Measurements from ENCODE around the gene ASB16.

Gene ASB16

DNA sequence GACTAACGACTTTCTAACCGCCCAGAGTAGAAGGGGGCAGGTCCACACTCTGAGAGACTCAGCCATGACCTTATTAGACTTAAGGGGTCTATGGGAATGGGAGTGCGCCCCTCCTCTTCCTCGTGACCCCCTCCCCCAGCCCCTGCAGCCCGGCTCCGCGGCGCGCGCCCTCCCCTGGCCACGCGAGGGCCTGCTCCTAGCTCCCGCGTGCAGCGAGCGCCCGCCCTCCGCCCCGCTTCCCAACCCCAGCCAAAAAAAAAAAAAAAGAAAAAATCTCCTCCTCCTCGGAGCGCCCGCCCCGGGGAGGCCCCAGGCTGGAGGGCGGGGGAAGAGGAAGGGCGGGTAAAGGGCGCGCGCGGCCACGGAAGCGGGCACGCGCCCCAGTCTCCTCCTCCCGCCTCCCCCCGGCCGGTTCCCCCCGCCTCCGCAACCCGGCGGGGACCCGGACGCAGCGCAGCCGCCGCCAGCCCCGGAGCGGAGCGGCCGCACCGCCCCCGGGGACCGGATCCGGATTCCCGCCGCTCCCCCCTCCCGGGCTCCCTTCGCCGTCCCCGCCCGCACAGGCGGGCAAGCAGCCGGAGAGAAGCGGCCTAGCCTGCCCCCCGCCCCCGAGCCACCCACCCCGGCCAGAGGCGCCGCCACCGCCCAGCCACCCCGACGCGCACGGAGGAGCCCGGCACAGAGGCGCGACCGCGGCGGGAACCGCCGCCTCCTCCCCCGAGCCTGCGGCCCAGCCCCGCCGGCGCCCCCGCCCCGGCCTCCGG, 48.0 kb downstream of the ASB16 start:
- peak; percentile 76 for TF ChIP-seq CTCF (IDR thresholded peaks at IDR 0.05; ENCODE audit: borderline replicate concordance, insufficient read depth, low read depth, low read length)
- peak overlapping the region; percentile 82 for H3K4me3 ChIP-seq (ENCODE audit: low read depth, low read length)

DNA sequence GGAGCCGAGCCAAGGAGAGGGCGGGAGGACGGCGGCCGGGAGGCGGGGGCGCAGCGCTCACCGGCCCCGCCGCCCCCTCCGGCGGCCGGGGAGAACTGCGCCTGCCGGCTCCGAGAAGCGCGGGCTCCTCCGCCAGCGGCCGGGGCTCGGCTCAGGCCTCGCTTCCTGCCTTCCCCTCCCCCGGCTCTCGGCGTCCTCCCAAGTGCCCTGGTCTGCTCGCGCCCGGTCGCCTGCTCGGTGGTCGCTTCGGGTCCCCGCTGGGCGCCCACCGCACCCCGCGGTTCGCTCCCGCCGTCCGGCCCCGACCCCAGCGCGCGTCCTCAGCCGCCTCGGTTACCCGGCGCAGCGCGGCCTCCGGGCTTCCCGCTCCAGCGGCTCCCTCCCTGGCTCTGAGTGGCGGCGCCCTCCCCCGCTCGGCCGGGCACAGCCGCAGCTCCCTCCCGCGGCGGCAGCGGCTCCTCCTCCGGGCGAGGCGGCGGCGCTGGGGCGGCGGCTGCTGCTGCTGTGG, 48.7 kb downstream of the ASB16 start:
- peak; percentile 73 for TF ChIP-seq CTCF (IDR thresholded peaks at IDR 0.05; ENCODE audit: borderline replicate concordance, insufficient read depth, low read depth, low read length)

GRCh38 chr17:44219616-44220212, 49.2 kb downstream of the ASB16 start, which contains the start of gene UBTF:
Gene UBTF (minus strand): TSS chr17:44219675. CDS start chr17:44218229, 1,446 bp downstream.
- no peak for TF ChIP-seq CTCF (IDR thresholded peaks at IDR 0.05; ENCODE audit: borderline replicate concordance, insufficient read depth, low read depth, low read length)
- H3K4me3 ChIP-seq (ENCODE audit: low read depth, low read length): peak within 1 kb of the TSS; percentile 82

More for the DNA sequence above, 48.7 kb downstream of the ASB16 start:
- peak overlapping the region; percentile 82 for H3K4me3 ChIP-seq (ENCODE audit: low read depth, low read length)

DNA sequence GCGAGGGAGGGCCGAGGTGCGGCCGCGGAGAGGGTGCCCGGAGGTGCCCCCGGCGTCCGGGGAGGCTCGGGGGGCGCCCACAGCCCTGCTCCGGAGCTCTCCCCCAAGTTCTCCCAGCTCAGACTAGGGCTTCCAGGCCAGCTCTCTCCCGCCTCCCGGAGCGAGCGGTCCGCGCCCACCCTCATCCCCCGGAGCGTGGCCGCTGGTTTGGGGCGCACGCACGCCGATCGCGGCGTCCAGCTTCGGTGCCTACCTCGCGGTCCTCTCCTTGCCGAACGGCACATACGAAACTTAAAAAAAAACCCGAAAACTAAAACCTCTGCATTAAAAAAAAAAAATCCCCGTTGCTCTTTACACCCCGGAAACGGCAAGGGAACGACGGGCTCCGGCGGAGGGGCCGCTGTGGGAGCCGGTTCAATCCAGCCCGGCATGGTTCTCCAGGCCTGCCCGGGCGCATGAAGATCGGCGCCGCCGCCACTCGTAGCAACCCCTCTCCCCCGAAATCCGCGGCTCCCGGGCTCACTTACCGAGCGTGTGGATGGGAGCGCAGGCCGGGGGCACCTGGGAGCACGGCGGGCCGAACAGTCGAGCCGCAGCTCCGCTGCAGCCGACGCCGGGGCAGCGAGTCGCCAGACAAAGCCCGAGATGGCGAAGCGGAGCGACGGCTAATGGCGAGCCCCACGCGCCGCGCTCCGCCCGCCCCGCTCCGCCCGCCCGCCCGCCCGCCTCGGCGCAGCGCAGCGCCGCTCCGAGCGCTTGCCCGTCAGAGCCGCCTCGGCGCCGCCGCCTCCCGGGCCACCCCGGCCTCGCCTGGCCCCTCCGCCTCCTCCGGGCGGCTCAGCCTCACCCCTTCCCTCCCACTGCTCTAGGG, 49.9 kb downstream of the ASB16 start:
- no peak for TF ChIP-seq CTCF (IDR thresholded peaks at IDR 0.05; ENCODE audit: borderline replicate concordance, insufficient read depth, low read depth, low read length)
- peak overlapping the region; percentile 82 for H3K4me3 ChIP-seq (ENCODE audit: low read depth, low read length)

DNA sequence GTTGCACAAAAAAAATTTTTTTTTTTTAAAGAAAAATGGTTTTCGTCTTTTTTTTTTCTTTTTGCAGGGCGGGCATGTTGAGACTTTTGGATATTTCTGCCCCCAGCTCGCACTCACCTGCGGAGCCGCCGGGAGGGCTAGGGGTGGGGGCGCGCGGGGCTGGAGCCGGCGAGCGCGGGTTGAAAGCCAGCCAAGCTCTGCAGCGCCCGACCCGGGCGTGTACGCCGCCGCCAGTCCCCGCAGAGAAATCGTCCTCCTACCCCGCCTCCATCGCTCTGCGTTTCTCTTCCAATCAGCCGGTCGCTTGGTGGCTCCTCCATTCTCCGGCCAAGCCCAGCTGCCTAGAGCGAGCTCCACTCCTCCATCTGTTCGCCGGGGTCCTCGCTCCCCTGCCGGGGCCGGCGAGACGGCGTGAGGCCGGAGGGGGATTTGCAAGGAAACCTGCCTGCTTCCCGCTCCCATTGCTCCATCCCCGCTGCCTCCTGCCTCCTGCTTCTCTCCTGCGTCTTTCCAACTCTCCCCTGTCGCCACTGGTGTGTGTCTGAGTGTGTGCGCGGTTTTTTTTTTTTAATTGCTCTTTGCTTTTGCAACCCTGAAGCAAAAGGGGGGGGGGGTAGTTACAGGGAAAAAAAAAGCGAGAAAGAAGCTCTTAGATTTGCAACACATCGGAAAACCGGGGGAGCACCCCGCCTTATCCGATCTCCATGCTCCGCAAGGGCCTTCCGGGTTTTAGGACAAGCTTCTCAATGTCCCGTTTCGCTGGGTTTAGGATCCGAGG, 50.8 kb downstream of the ASB16 start:
- H3K4me3 ChIP-seq (ENCODE audit: low read depth, low read length): peak overlapping the region; percentile 82
- no peak for TF ChIP-seq CTCF (IDR thresholded peaks at IDR 0.05; ENCODE audit: borderline replicate concordance, insufficient read depth, low read depth, low read length)

- TF ChIP-seq CTCF (IDR thresholded peaks at IDR 0.05; ENCODE audit: borderline replicate concordance, insufficient read depth, low read depth, low read length): no peak
- H3K4me3 ChIP-seq (ENCODE audit: low read depth, low read length): peak overlapping the region; percentile 82
Observed at GRCh38 chr17:44221862-44222111, 51.3 kb downstream of the ASB16 start.

Measured in GM12875 (cell line).